SK-N-SH (cell line): ENCODE data around the gene RPL22. TPM values are rescaled to one million over a fixed set of nuclear protein-coding genes. Genes with fewer than 3 reads are reported as not detected.

ENCODE experiments used
- CTCF ChIA-PET: fragments of 300-600, 350-600 bp; formaldehyde crosslinking; extraction: SDS; loops from one replicate; lab custom pipeline; 2021; lab: Yijun Ruan, JAX
- POLR2A ChIA-PET: fragments of 350-600 bp; sonication (Branson Sonifier 250); formaldehyde crosslinking; extraction: SDS; loops from one replicate; lab custom pipeline; 2020; ENCODE audit warnings: antibody characterized with exemption, inconsistent platforms; lab: Yijun Ruan, JAX
- DNase-seq: peaks from one replicate; pipeline ENCODE4 v3.0.0; 2012
- H2AFZ ChIP-seq: fragments of 200-600 bp; sonication (generic); 2 replicates; pipeline ENCODE4 v1.8.1; 2016; ENCODE audit warnings: antibody characterized with exemption, mild to moderate bottlenecking, low read depth
- H3F3A ChIP-seq: fragments of 200-600 bp; sonication (generic); replicated peaks from 2 replicates; pipeline ENCODE3; 2016; ENCODE audit warnings: antibody characterized with exemption, mild to moderate bottlenecking; ENCODE audit not compliant: insufficient read depth
- H3K27ac ChIP-seq, 2 experiments: fragments of 200-500 bp in 1 of 2; fragments of 200-600 bp in 1 of 2; sonication (Bioruptor generic) in 1 of 2; sonication (generic), shearing (Covaris generic) in 1 of 2; 2 replicates each; pipeline versions ENCODE4 v1.5.1 to v1.6.1; 2014 to 2016; ENCODE audit warnings: low read depth in 2 of 2, inconsistent platforms in 1 of 2, low read length in 1 of 2, mild to moderate bottlenecking in 1 of 2, mixed read lengths in 1 of 2
- H3K27me3 ChIP-seq: fragments of 200-600 bp; sonication (generic), shearing (Covaris generic); 2 replicates; pipeline ENCODE4 v1.6.1; 2016; ENCODE audit warnings: mixed run types; ENCODE audit not compliant: insufficient read depth
- H3K36me3 ChIP-seq, 2 experiments: fragments of 200-500 bp in 1 of 2; fragments of 200-600 bp in 1 of 2; sonication (Bioruptor generic) in 1 of 2; sonication (generic) in 1 of 2; replicated peaks in 1 of 2; 2 replicates each; pipeline versions ENCODE3 to v1.5.1; 2014 to 2016; ENCODE audit warnings: low read length in 1 of 2, mild to moderate bottlenecking in 1 of 2; ENCODE audit not compliant: insufficient read depth in 2 of 2, control insufficient read depth in 1 of 2
- H3K4me1 ChIP-seq, 2 experiments: fragments of 200-500 bp in 1 of 2; fragments of 200-600 bp in 1 of 2; sonication (Bioruptor generic) in 1 of 2; sonication (generic), shearing (Covaris generic) in 1 of 2; 2 replicates each; pipeline versions ENCODE4 v1.5.1 to v1.6.1; 2014 to 2016; ENCODE audit warnings: low read depth in 1 of 2, low read length in 1 of 2, mixed run types in 1 of 2; ENCODE audit not compliant: insufficient read depth in 2 of 2, control insufficient read depth in 1 of 2
- H3K4me2 ChIP-seq: fragments of 200-600 bp; sonication (generic), shearing (Covaris generic); 2 replicates; pipeline ENCODE4 v1.6.1; 2017; ENCODE audit warnings: mixed run types
- H3K4me3 ChIP-seq, 2 experiments: fragments of 200-500 bp in 1 of 2; fragments of 200-600 bp in 1 of 2; sonication (Bioruptor generic) in 1 of 2; sonication (generic), shearing (Covaris generic) in 1 of 2; 2 replicates each; pipeline versions ENCODE4 v1.5.1 to v1.8.1; 2014 to 2016; ENCODE audit warnings: low read depth in 2 of 2, inconsistent platforms in 1 of 2, low read length in 1 of 2, mild to moderate bottlenecking in 1 of 2, mixed read lengths in 1 of 2, moderate library complexity in 1 of 2
- H3K79me2 ChIP-seq: fragments of 200-600 bp; sonication (generic); 2 replicates; pipeline ENCODE4 v1.8.1; 2017; ENCODE audit warnings: mild to moderate bottlenecking; ENCODE audit not compliant: insufficient read depth
- H3K9ac ChIP-seq: fragments of 200-600 bp; sonication (generic); 2 replicates; pipeline ENCODE4 v1.6.1; 2017; ENCODE audit warnings: mixed run types
- H3K9me2 ChIP-seq: fragments of 200-600 bp; sonication (generic); 2 replicates; pipeline ENCODE4 v1.6.1; 2017; ENCODE audit warnings: mixed run types
- H3K9me3 ChIP-seq: fragments of 200-600 bp; sonication (generic); 2 replicates; pipeline ENCODE4 v1.6.1; 2017; ENCODE audit warnings: mixed run types, mild to moderate bottlenecking, moderate library complexity
- H4K20me1 ChIP-seq: fragments of 200-600 bp; sonication (generic); 2 replicates; pipeline ENCODE4 v1.6.1; 2017; ENCODE audit warnings: mild to moderate bottlenecking, mixed run types; ENCODE audit not compliant: insufficient read depth
- FOSL2 ChIP-seq: IDR thresholded peaks from 2 replicates; pipeline ENCODE4 v1.4.0; 2012; ENCODE audit warnings: low read depth, mild to moderate bottlenecking, moderate library complexity, borderline replicate concordance
- FOXJ3 ChIP-seq: sonication (generic); formaldehyde crosslinking; IDR thresholded peaks from 2 replicates; pipeline ENCODE4 v1.5.1; 2020; ENCODE audit warnings: mild to moderate bottlenecking, missing genetic modification reagents
- FOXM1 ChIP-seq: IDR thresholded peaks from 2 replicates; pipeline ENCODE4 v1.4.0; 2012; ENCODE audit warnings: low read depth, mild to moderate bottlenecking
- MAX ChIP-seq: IDR thresholded peaks from 2 replicates; pipeline ENCODE4 v1.4.0; 2012; ENCODE audit warnings: low read depth
- MXI1 ChIP-seq: IDR thresholded peaks from 2 replicates; pipeline ENCODE4 v1.6.1; 2012; ENCODE audit warnings: mild to moderate bottlenecking, low read depth, low read length, improper control_type of control experiment
- NRF1 ChIP-seq: IDR thresholded peaks from 2 replicates; pipeline ENCODE4 v1.6.1; 2012; ENCODE audit warnings: low read depth, mild to moderate bottlenecking, low read length
- POLR2AphosphoS5 ChIP-seq: IDR thresholded peaks from 2 replicates; pipeline ENCODE4 v1.6.1; 2012; ENCODE audit warnings: low read depth, low read length
- REST ChIP-seq: IDR thresholded peaks from 2 replicates; pipeline ENCODE4 v1.6.1; 2012; ENCODE audit warnings: mild to moderate bottlenecking, low read depth, low read length, moderate library complexity
- RFX5 ChIP-seq: IDR thresholded peaks from 2 replicates; pipeline ENCODE4 v1.6.1; 2012; ENCODE audit warnings: mild to moderate bottlenecking, improper control_type of control experiment, low read length
- TAF1 ChIP-seq: IDR thresholded peaks from 2 replicates; pipeline ENCODE4 v1.6.1; 2012; ENCODE audit warnings: low read depth, mild to moderate bottlenecking, low read length, moderate library complexity, borderline replicate concordance
- TEAD4 ChIP-seq: IDR thresholded peaks from 2 replicates; pipeline ENCODE4 v1.4.0; 2012; ENCODE audit warnings: mild to moderate bottlenecking, borderline replicate concordance; ENCODE audit not compliant: insufficient read depth
- USF1 ChIP-seq: IDR thresholded peaks from 2 replicates; pipeline ENCODE4 v1.4.0; 2012; ENCODE audit warnings: low read depth, borderline replicate concordance
- YY1 ChIP-seq: IDR thresholded peaks from 2 replicates; pipeline ENCODE4 v1.4.0; 2012; ENCODE audit warnings: low read depth, mild to moderate bottlenecking
- WGBS: methylation state at CpG from one replicate; pipeline ENCODE4 v1.1.6; 2017; ENCODE audit warnings: low lambda C conversion rate; 5-methylcytosine and 5-hydroxymethylcytosine counted together
- polyA plus RNA-seq, 3 experiments: library from polyadenylated mRNA; depleted of rRNA; stranded (reverse); fragments of >200 nt; gene quantifications; 2 replicates each; pipeline ENCODE4 v1.2.3, GENCODE V29; 2012
- TF ChIP-seq, protein P1 (sequence below): IDR thresholded peaks from 2 replicates; pipeline ENCODE4 v1.4.0; 2012; ENCODE audit warnings: low read depth, borderline replicate concordance
- TF ChIP-seq, protein P2 (sequence below): fragments of 150-350 bp; IDR thresholded peaks from 2 replicates; pipeline ENCODE4 v1.6.1; 2016; ENCODE audit warnings: mild to moderate bottlenecking, low read depth, low read length
- TF ChIP-seq, protein P3 (sequence below): IDR thresholded peaks from 2 replicates; pipeline ENCODE4; 2012

RPL22 gene
- polyA plus RNA-seq, 1 of the 3 experiments (the other 2 are of a cell fraction): 140 TPM

- H4K20me1 ChIP-seq: no peaks in the 10 kb centered on the region
- no peaks in the 10 kb centered on the region for H3K79me2 ChIP-seq
- no peaks in the 10 kb centered on the region for H3F3A ChIP-seq
- H3K4me2 ChIP-seq: no peak overlapping the region
- no peak overlapping the region for H3K4me3 ChIP-seq
- CTCF ChIA-PET: interaction anchor here (0.7 to 1.0 kb wide), 2 partner anchors 9 to 43 kb away, joined by 3 to 4 read pairs; no protein-coding TSS in a partner anchor
- TF ChIP-seq, protein P1, sequence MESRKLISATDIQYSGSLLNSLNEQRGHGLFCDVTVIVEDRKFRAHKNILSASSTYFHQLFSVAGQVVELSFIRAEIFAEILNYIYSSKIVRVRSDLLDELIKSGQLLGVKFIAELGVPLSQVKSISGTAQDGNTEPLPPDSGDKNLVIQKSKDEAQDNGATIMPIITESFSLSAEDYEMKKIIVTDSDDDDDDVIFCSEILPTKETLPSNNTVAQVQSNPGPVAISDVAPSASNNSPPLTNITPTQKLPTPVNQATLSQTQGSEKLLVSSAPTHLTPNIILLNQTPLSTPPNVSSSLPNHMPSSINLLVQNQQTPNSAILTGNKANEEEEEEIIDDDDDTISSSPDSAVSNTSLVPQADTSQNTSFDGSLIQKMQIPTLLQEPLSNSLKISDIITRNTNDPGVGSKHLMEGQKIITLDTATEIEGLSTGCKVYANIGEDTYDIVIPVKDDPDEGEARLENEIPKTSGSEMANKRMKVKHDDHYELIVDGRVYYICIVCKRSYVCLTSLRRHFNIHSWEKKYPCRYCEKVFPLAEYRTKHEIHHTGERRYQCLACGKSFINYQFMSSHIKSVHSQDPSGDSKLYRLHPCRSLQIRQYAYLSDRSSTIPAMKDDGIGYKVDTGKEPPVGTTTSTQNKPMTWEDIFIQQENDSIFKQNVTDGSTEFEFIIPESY: no peak
- no peak for TF ChIP-seq MAX
- no peak for TF ChIP-seq YY1
- TF ChIP-seq POLR2AphosphoS5: no peak
- no peak for TF ChIP-seq FOXJ3 (CRISPR knock-in tag)
- no peak for TF ChIP-seq RFX5
- no peak for TF ChIP-seq TAF1
- TF ChIP-seq FOSL2: no peak
- no peak for TF ChIP-seq TEAD4
- TF ChIP-seq MXI1: no peak
- DNase-seq: no peak
- H3K36me3 ChIP-seq: no peaks in the 10 kb centered on the region
- WGBS: 81% methylated on average over 3 of the region's 9 CpGs
- H2AFZ ChIP-seq: no peak overlapping the region
- no peaks in the 10 kb centered on the region for H3K9me2 ChIP-seq
- H3K27me3 ChIP-seq: no peaks in the 10 kb centered on the region
- H3K4me1 ChIP-seq: peaks cover 0 to 6% of the 10 kb centered on the region in 2 experiments; a peak in 1 of 4 replicates
- no peak overlapping the region for H3K9ac ChIP-seq
- H3K9me3 ChIP-seq: no peaks in the 10 kb centered on the region
- no peak overlapping the region for H3K27ac ChIP-seq
- POLR2A ChIA-PET: no interaction called here
Observed at GRCh38 chr1:6151291-6151822, 48.0 kb downstream of the RPL22 start.

DNA sequence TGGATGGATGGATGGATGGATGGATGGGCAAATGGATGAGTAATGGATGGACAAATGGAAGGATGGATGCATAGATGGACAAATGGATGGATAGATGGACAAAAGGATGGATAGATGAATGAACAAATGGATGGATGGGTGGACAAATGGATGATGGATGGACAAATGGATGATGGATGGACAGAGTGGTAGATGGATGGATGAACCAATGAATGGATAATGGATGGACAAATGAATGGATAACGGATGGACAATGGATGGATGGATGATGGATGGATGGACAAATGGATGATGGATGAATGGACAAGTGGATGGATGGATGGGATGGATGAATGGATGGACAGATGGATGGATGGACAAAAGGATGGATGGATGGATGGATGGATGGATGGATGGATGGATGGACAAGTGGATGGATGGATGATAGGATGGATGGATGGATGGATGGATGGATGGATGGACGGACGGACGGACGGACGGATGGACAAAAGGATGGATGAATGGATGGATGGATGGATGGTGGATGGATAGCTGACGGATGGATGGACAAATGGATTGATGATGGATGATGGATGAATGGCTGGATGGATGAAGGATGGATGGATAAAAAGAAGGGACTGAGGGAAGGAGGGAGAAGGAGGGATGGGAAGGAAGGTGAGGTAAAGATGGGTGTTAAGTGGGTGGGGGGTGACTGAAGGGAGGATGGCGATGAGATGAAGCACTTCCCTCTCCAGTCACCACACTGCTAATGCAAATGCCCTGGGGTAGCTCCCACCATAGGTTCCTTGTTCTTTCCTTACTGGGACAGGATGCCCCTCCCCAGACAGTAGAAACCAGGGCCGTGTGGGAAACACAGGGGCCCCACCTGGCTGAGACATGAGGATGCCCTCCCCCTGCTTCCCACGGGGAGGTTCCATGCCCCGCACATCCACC, 49.1 kb downstream of the RPL22 start:
- 80% methylated on average over 8 of the region's 11 CpGs for WGBS
- no peak for DNase-seq
- no peak overlapping the region for H3K4me2 ChIP-seq
- H3K4me3 ChIP-seq: no peak overlapping the region
- H3K4me1 ChIP-seq: peaks cover 0 to 6% of the 10 kb centered on the region in 2 experiments; a peak in 1 of 4 replicates
- no peak overlapping the region for H3K27ac ChIP-seq
- CTCF ChIA-PET: no interaction called here
- no peaks in the 10 kb centered on the region for H3K79me2 ChIP-seq
- no peaks in the 10 kb centered on the region for H3F3A ChIP-seq
- no peaks in the 10 kb centered on the region for H3K9me2 ChIP-seq
- POLR2A ChIA-PET: no interaction called here
- no peak overlapping the region for H2AFZ ChIP-seq
- no peaks in the 10 kb centered on the region for H3K36me3 ChIP-seq
- no peaks in the 10 kb centered on the region for H3K27me3 ChIP-seq
- H4K20me1 ChIP-seq: no peaks in the 10 kb centered on the region
- no peak overlapping the region for H3K9ac ChIP-seq
- no peaks in the 10 kb centered on the region for H3K9me3 ChIP-seq
- TF ChIP-seq, protein P2, sequence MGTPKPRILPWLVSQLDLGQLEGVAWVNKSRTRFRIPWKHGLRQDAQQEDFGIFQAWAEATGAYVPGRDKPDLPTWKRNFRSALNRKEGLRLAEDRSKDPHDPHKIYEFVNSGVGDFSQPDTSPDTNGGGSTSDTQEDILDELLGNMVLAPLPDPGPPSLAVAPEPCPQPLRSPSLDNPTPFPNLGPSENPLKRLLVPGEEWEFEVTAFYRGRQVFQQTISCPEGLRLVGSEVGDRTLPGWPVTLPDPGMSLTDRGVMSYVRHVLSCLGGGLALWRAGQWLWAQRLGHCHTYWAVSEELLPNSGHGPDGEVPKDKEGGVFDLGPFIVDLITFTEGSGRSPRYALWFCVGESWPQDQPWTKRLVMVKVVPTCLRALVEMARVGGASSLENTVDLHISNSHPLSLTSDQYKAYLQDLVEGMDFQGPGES: no peak
- no peak for TF ChIP-seq FOXM1
- TF ChIP-seq USF1: no peak
- TF ChIP-seq FOXJ3 (CRISPR knock-in tag): no peak
- no peak for TF ChIP-seq NRF1
- TF ChIP-seq, protein P3, sequence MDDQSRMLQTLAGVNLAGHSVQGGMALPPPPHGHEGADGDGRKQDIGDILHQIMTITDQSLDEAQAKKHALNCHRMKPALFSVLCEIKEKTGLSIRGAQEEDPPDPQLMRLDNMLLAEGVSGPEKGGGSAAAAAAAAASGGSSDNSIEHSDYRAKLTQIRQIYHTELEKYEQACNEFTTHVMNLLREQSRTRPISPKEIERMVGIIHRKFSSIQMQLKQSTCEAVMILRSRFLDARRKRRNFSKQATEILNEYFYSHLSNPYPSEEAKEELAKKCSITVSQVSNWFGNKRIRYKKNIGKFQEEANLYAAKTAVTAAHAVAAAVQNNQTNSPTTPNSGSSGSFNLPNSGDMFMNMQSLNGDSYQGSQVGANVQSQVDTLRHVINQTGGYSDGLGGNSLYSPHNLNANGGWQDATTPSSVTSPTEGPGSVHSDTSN: no peak
- TF ChIP-seq TAF1: no peak
- no peak for TF ChIP-seq REST
